Iris pigment epithelial cell (primary cell): ENCODE results near the gene PRAMEF8.
"Not testable (repeated sequence)": the region's sequence is repeated elsewhere in the genome, so short reads cannot be mapped to it uniquely, and the experiment has no call there.

ENCODE experiments used
- DNase-seq: peaks from one replicate; pipeline ENCODE4 v3.0.0-alpha.2; 2011; ENCODE audit warnings: low read depth

Gene PRAMEF8

GRCh38 chr1:13285037-13285436, at the start of gene PRAMEF8:
Gene PRAMEF8 (minus strand): TSS chr1:13285137. CDS start chr1:13284091, 1,046 bp downstream.
- not testable (repeated sequence) for DNase-seq

GRCh38 chr1:13315281-13315680, 30.3 kb upstream of the PRAMEF8 start, which contains the start of gene PRAMEF15:
Gene PRAMEF15 (plus strand): TSS chr1:13315581. CDS start chr1:13318408, 2,827 bp downstream.
- not testable (repeated sequence) for DNase-seq

- DNase-seq: not testable (repeated sequence)
Observed at GRCh38 chr1:13303239-13303638, 18.3 kb upstream of the PRAMEF8 start, which contains the start of gene PRAMEF33. Gene PRAMEF33 (plus strand): TSS chr1:13303539. CDS start chr1:13305955, 2,416 bp downstream.

- not testable (repeated sequence) for DNase-seq
Observed at GRCh38 chr1:13302197-13302596, 17.3 kb upstream of the PRAMEF8 start.

- not testable (repeated sequence) for DNase-seq
Observed at GRCh38 chr1:13298699-13299098, 13.8 kb upstream of the PRAMEF8 start.

- not testable (repeated sequence) for DNase-seq
Observed at GRCh38 chr1:13297216-13297931, 12.4 kb upstream of the PRAMEF8 start.

- not testable (repeated sequence) for DNase-seq
Observed at GRCh38 chr1:13289030-13289429, 4.1 kb upstream of the PRAMEF8 start.

GRCh38 chr1:13279617-13280016, 5.3 kb downstream of the PRAMEF8 start:
- DNase-seq: not testable (repeated sequence)

GRCh38 chr1:13277016-13277415, 7.9 kb downstream of the PRAMEF8 start:
- not testable (repeated sequence) for DNase-seq

- DNase-seq: not testable (repeated sequence)
Observed at GRCh38 chr1:13265124-13265523, 19.8 kb downstream of the PRAMEF8 start.

- not testable (repeated sequence) for DNase-seq
Observed at GRCh38 chr1:13253898-13254297, 31.0 kb downstream of the PRAMEF8 start, which contains the start of gene PRAMEF5. Gene PRAMEF5 (plus strand): TSS chr1:13254198. CDS start chr1:13259269, 5,071 bp downstream.

GRCh38 chr1:13247122-13247521, 37.8 kb downstream of the PRAMEF8 start:
- not testable (repeated sequence) for DNase-seq

- DNase-seq: not testable (repeated sequence)
Observed at GRCh38 chr1:13246554-13246871, 38.4 kb downstream of the PRAMEF8 start.

GRCh38 chr1:13245841-13246553, 38.9 kb downstream of the PRAMEF8 start:
- DNase-seq: not testable (repeated sequence)

- not testable (repeated sequence) for DNase-seq
Observed at GRCh38 chr1:13243536-13244263, 41.2 kb downstream of the PRAMEF8 start.

GRCh38 chr1:13239633-13240032, 45.3 kb downstream of the PRAMEF8 start:
- DNase-seq: not testable (repeated sequence)

GRCh38 chr1:13237572-13237971, 47.4 kb downstream of the PRAMEF8 start:
- DNase-seq: not testable (repeated sequence)

GRCh38 chr1:13234057-13234456, 50.9 kb downstream of the PRAMEF8 start:
- DNase-seq: not testable (repeated sequence)

GRCh38 chr1:13232056-13232455, 52.9 kb downstream of the PRAMEF8 start:
- not testable (repeated sequence) for DNase-seq
